HEK293 (cell line): ENCODE results near the gene LRRC4C.

ENCODE experiments used
- CTCF ChIA-PET: fragments of 350-600 bp; formaldehyde crosslinking; extraction: SDS; loops from one replicate; lab custom pipeline; 2021; ENCODE audit warnings: antibody characterized with exemption; lab: Yijun Ruan, JAX
- POLR2A ChIA-PET: fragments of 300-600 bp; formaldehyde crosslinking; extraction: SDS; loops from one replicate; lab custom pipeline; 2020; ENCODE audit warnings: antibody characterized with exemption, inconsistent platforms; lab: Yijun Ruan, JAX
- H3K27ac ChIP-seq: fragments of 200-500 bp; sonication (Bioruptor generic); 2 replicates; pipeline ENCODE4 v1.5.1; 2014; ENCODE audit warnings: low read depth, low read length, control low read depth, inconsistent platforms; ENCODE audit errors: extremely low read depth
- H3K36me3 ChIP-seq, 2 experiments: fragments of 200-500 bp in 1 of 2; sonication (Bioruptor generic) in 1 of 2; 1 replicate in 1 of 2; 2 replicates in 1 of 2; pipeline ENCODE4 v1.5.1; 2014 to 2017; ENCODE audit warnings: inconsistent platforms in 2 of 2, low read length in 2 of 2; ENCODE audit not compliant: control insufficient read depth in 2 of 2, insufficient read depth in 1 of 2
- H3K4me1 ChIP-seq: fragments of 200-500 bp; sonication (Bioruptor generic); 2 replicates; pipeline ENCODE4 v1.5.1; 2014; ENCODE audit warnings: mild to moderate bottlenecking, low read length, inconsistent platforms; ENCODE audit not compliant: control insufficient read depth, insufficient read depth
- H3K4me3 ChIP-seq: 2 replicates; pipeline ENCODE4 v1.5.1; 2011; ENCODE audit warnings: low read depth, mild to moderate bottlenecking, control low read depth, low read length, moderate library complexity
- H3K9me3 ChIP-seq: fragments of 200-500 bp; sonication (Bioruptor generic); 2 replicates; pipeline ENCODE4 v1.5.1; 2014; ENCODE audit warnings: low read depth, low read length, inconsistent platforms; ENCODE audit not compliant: control insufficient read depth, insufficient read depth
- GLIS2 ChIP-seq: fragments of 450-650 bp; formaldehyde crosslinking; IDR thresholded peaks from 2 replicates; pipeline ENCODE4 v1.5.1; 2016; ENCODE audit warnings: missing biosample characterization, missing genetic modification characterization
- HOXC10 ChIP-seq: sonication (generic); formaldehyde crosslinking; IDR thresholded peaks from 2 replicates; pipeline ENCODE4 v1.8.1; 2023; ENCODE audit warnings: mild to moderate bottlenecking, missing genetic modification reagents
- MEIS1 ChIP-seq: sonication (generic); formaldehyde crosslinking; IDR thresholded peaks from 2 replicates; pipeline ENCODE4 v1.8.1; 2022; ENCODE audit warnings: missing genetic modification reagents, mild to moderate bottlenecking, borderline replicate concordance
- OVOL3 ChIP-seq: fragments of 450-650 bp; formaldehyde crosslinking; IDR thresholded peaks from 2 replicates; pipeline ENCODE4 v1.5.1; 2016; ENCODE audit warnings: missing biosample characterization, missing genetic modification characterization
- SCRT1 ChIP-seq: fragments of 450-650 bp; formaldehyde crosslinking; IDR thresholded peaks from 2 replicates; pipeline ENCODE4 v1.5.1; 2016; ENCODE audit warnings: missing biosample characterization, missing genetic modification characterization, borderline replicate concordance
- SP3 ChIP-seq: fragments of 450-650 bp; formaldehyde crosslinking; IDR thresholded peaks from 2 replicates; pipeline ENCODE4 v1.5.1; 2016; ENCODE audit warnings: missing biosample characterization, missing genetic modification characterization
- ZBTB6 ChIP-seq: fragments of 450-650 bp; formaldehyde crosslinking; IDR thresholded peaks from 2 replicates; pipeline ENCODE4 v1.5.1; 2017; ENCODE audit warnings: missing biosample characterization, missing genetic modification characterization
- ZNF140 ChIP-seq: fragments of 450-650 bp; formaldehyde crosslinking; IDR thresholded peaks from 2 replicates; pipeline ENCODE4 v1.5.1; 2016; ENCODE audit warnings: missing biosample characterization, missing genetic modification characterization
- ZNF157 ChIP-seq: fragments of 450-650 bp; formaldehyde crosslinking; IDR thresholded peaks from 2 replicates; pipeline ENCODE4 v1.5.1; 2016; ENCODE audit warnings: missing biosample characterization, missing genetic modification characterization
- ZNF248 ChIP-seq: fragments of 450-650 bp; formaldehyde crosslinking; IDR thresholded peaks from 2 replicates; pipeline ENCODE4 v1.5.1; 2017; ENCODE audit warnings: missing biosample characterization, missing genetic modification characterization
- ZNF26 ChIP-seq: fragments of 450-650 bp; formaldehyde crosslinking; IDR thresholded peaks from 2 replicates; pipeline ENCODE4 v1.5.1; 2016; ENCODE audit warnings: missing biosample characterization, missing genetic modification characterization
- ZNF302 ChIP-seq: fragments of 450-650 bp; formaldehyde crosslinking; IDR thresholded peaks from 2 replicates; pipeline ENCODE4 v1.5.1; 2016; ENCODE audit warnings: missing biosample characterization, missing genetic modification characterization, low read depth
- ZNF366 ChIP-seq: fragments of 450-650 bp; formaldehyde crosslinking; conservative IDR thresholded peaks from 2 replicates; pipeline ENCODE4 v1.5.1; 2016; ENCODE audit warnings: missing biosample characterization, missing genetic modification characterization
- ZNF473 ChIP-seq: fragments of 450-650 bp; formaldehyde crosslinking; IDR thresholded peaks from 2 replicates; pipeline ENCODE4 v1.5.1; 2017; ENCODE audit warnings: missing biosample characterization, missing genetic modification characterization
- ZNF48 ChIP-seq: fragments of 450-650 bp; formaldehyde crosslinking; IDR thresholded peaks from 2 replicates; pipeline ENCODE4 v1.5.1; 2016; ENCODE audit warnings: missing biosample characterization, missing genetic modification characterization
- ZNF510 ChIP-seq: fragments of 450-650 bp; formaldehyde crosslinking; IDR thresholded peaks from 2 replicates; pipeline ENCODE4 v1.5.1; 2018; ENCODE audit warnings: mild to moderate bottlenecking, missing genetic modification characterization, missing biosample characterization; ENCODE audit not compliant: insufficient replicate concordance
- ZNF600 ChIP-seq: fragments of 450-650 bp; formaldehyde crosslinking; IDR thresholded peaks from 2 replicates; pipeline ENCODE4 v1.5.1; 2016; ENCODE audit warnings: missing biosample characterization, missing genetic modification characterization
- ZNF626 ChIP-seq: fragments of 450-650 bp; sonication (Bioruptor Pico); formaldehyde crosslinking; IDR thresholded peaks from 2 replicates; pipeline ENCODE4 v1.5.1; 2018; ENCODE audit warnings: missing biosample characterization, missing genetic modification characterization, inconsistent platforms
- ZNF629 ChIP-seq: fragments of 450-650 bp; formaldehyde crosslinking; IDR thresholded peaks from 2 replicates; pipeline ENCODE4 v1.5.1; 2017; ENCODE audit warnings: missing biosample characterization, missing genetic modification characterization
- ZNF639 ChIP-seq: fragments of 450-650 bp; formaldehyde crosslinking; IDR thresholded peaks from 2 replicates; pipeline ENCODE4 v1.5.1; 2016; ENCODE audit warnings: missing biosample characterization, missing genetic modification characterization
- ZNF658 ChIP-seq: fragments of 450-650 bp; formaldehyde crosslinking; IDR thresholded peaks from 2 replicates; pipeline ENCODE4; 2016; ENCODE audit warnings: missing biosample characterization, missing genetic modification characterization
- ZNF747 ChIP-seq: fragments of 450-650 bp; formaldehyde crosslinking; IDR thresholded peaks from 2 replicates; pipeline ENCODE4 v1.5.1; 2016; ENCODE audit warnings: missing biosample characterization, missing genetic modification characterization
- ZNF776 ChIP-seq: fragments of 450-650 bp; formaldehyde crosslinking; IDR thresholded peaks from 2 replicates; pipeline ENCODE4 v1.5.0; 2017; ENCODE audit warnings: missing biosample characterization, missing genetic modification characterization, borderline replicate concordance
- ZNF791 ChIP-seq: fragments of 450-650 bp; formaldehyde crosslinking; IDR thresholded peaks from 2 replicates; pipeline ENCODE4 v1.5.1; 2016; ENCODE audit warnings: missing biosample characterization, missing genetic modification characterization
- TF ChIP-seq, protein P1 (sequence below): fragments of 450-650 bp; formaldehyde crosslinking; IDR thresholded peaks from 2 replicates; pipeline ENCODE4 v1.5.1; 2016; ENCODE audit warnings: missing biosample characterization, missing genetic modification characterization
- TF ChIP-seq, protein P2 (sequence below): fragments of 450-650 bp; formaldehyde crosslinking; IDR thresholded peaks from 2 replicates; pipeline ENCODE4 v1.5.1; 2016; ENCODE audit warnings: missing biosample characterization, missing genetic modification characterization, borderline replicate concordance

LRRC4C gene

GRCh38 chr11:40118780-40119179 is 1340.7 kb downstream of the LRRC4C start:
- POLR2A ChIA-PET: no interaction called here
- no peak overlapping the region for H3K27ac ChIP-seq
- no peaks in the 10 kb centered on the region for H3K9me3 ChIP-seq
- H3K4me3 ChIP-seq: no peak overlapping the region
- TF ChIP-seq ZNF510 (tag by site-specific recombination): no peak
- no peak for TF ChIP-seq ZNF366 (tag by site-specific recombination)
- TF ChIP-seq ZNF791 (tag by site-specific recombination): no peak
- TF ChIP-seq ZNF747 (tag by site-specific recombination): no peak
- TF ChIP-seq, protein P1, sequence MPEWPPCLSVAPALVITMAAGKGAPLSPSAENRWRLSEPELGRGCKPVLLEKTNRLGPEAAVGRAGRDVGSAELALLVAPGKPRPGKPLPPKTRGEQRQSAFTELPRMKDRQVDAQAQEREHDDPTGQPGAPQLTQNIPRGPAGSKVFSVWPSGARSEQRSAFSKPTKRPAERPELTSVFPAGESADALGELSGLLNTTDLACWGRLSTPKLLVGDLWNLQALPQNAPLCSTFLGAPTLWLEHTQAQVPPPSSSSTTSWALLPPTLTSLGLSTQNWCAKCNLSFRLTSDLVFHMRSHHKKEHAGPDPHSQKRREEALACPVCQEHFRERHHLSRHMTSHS: no peak
- TF ChIP-seq, protein P2, sequence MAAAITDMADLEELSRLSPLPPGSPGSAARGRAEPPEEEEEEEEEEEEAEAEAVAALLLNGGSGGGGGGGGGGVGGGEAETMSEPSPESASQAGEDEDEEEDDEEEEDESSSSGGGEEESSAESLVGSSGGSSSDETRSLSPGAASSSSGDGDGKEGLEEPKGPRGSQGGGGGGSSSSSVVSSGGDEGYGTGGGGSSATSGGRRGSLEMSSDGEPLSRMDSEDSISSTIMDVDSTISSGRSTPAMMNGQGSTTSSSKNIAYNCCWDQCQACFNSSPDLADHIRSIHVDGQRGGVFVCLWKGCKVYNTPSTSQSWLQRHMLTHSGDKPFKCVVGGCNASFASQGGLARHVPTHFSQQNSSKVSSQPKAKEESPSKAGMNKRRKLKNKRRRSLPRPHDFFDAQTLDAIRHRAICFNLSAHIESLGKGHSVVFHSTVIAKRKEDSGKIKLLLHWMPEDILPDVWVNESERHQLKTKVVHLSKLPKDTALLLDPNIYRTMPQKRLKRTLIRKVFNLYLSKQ: no peak
- TF ChIP-seq ZNF629 (tag by site-specific recombination): no peak
- no peak for TF ChIP-seq ZNF473
- no peak for TF ChIP-seq ZNF157 (tag by site-specific recombination)
- TF ChIP-seq ZNF140 (tag by site-specific recombination): no peak
- TF ChIP-seq OVOL3 (tag by site-specific recombination): no peak
- TF ChIP-seq ZNF639 (tag by site-specific recombination): no peak
- no peak for TF ChIP-seq ZNF48 (tag by site-specific recombination)
- TF ChIP-seq ZBTB6: no peak
- TF ChIP-seq HOXC10 (CRISPR knock-in tag): no peak
- no peak for TF ChIP-seq SCRT1 (tag by site-specific recombination)
- no peak for TF ChIP-seq ZNF626 (tag by site-specific recombination)
- TF ChIP-seq, all 188 proteins: peak for 0
- Histone ChIP-seq H3K4me1 (no peaks in the 10 kb centered on the region), H3K36me3 (no peaks in the 10 kb centered on the region)
- CTCF ChIA-PET: no interaction called here

- POLR2A ChIA-PET: no interaction called here
- Histone ChIP-seq H3K36me3 (no peaks in the 10 kb centered on the region), H3K27ac (no peak overlapping the region), H3K4me3 (no peak overlapping the region), H3K9me3 (no peaks in the 10 kb centered on the region), H3K4me1 (no peaks in the 10 kb centered on the region)
- CTCF ChIA-PET: no interaction called here
- TF ChIP-seq ZNF776 (tag by site-specific recombination): no peak
- TF ChIP-seq SP3 (tag by site-specific recombination): no peak
- TF ChIP-seq ZNF248 (tag by site-specific recombination): no peak
- no peak for TF ChIP-seq GLIS2 (tag by site-specific recombination)
- TF ChIP-seq ZNF639 (tag by site-specific recombination): no peak
- no peak for TF ChIP-seq ZNF302 (tag by site-specific recombination)
- no peak for TF ChIP-seq ZNF26 (tag by site-specific recombination)
- TF ChIP-seq ZNF600: no peak
- no peak for TF ChIP-seq ZNF658
- TF ChIP-seq MEIS1 (CRISPR knock-in tag): no peak
Measured at GRCh38 chr11:40118026-40118425, 1341.4 kb downstream of the LRRC4C start.
